DMS79 treated with DMSO at 0.1 percent for 48 hours (cell line): ENCODE measurements around the gene PADI1.
"Not testable (repeated sequence)": the region's sequence is repeated elsewhere in the genome, so short reads cannot be mapped to it uniquely, and the experiment has no call there.

Experiments used
- DNase-seq: peaks from one replicate; lab custom pipeline; 2025; lab: John Stamatoyannopoulos, UW

Gene PADI1

GRCh38 chr1:17241011-17241779 is 36.3 kb downstream of the PADI1 start:
- not testable (repeated sequence) for DNase-seq

GRCh38 chr1:17241780-17242074 is 36.8 kb downstream of the PADI1 start:
- not testable (repeated sequence) for DNase-seq

GRCh38 chr1:17243274-17243673 is 38.3 kb downstream of the PADI1 start:
- DNase-seq, result no peak

- DNase-seq, result peak; percentile 9
Observed at GRCh38 chr1:17244821-17245740, 40.2 kb downstream of the PADI1 start.

- DNase-seq, result no peak
Observed at GRCh38 chr1:17245816-17246325, 40.9 kb downstream of the PADI1 start.

GRCh38 chr1:17246971-17247370 is 42.0 kb downstream of the PADI1 start:
- DNase-seq, result no peak

- no peak for DNase-seq
Observed at GRCh38 chr1:17248781-17249180, 43.9 kb downstream of the PADI1 start, which contains the start of gene PADI3. TSS of gene PADI3 (plus strand) at chr1:17249098. CDS start at chr1:17249138, 40 bp downstream.

GRCh38 chr1:17250601-17251000 is 45.7 kb downstream of the PADI1 start:
- peak; percentile 69 for DNase-seq

- no peak for DNase-seq
Observed at GRCh38 chr1:17251246-17251645, 46.3 kb downstream of the PADI1 start.

- no peak for DNase-seq
Observed at GRCh38 chr1:17251701-17252376, 46.9 kb downstream of the PADI1 start.

GRCh38 chr1:17255336-17255735 is 50.4 kb downstream of the PADI1 start:
- DNase-seq, result no peak

GRCh38 chr1:17258116-17258757 is 53.3 kb downstream of the PADI1 start:
- DNase-seq, result no peak

GRCh38 chr1:17258758-17259130 is 53.8 kb downstream of the PADI1 start:
- no peak for DNase-seq

GRCh38 chr1:17259233-17259873 is 54.4 kb downstream of the PADI1 start:
- no peak for DNase-seq

- DNase-seq, result no peak
Observed at GRCh38 chr1:17260264-17260663, 55.3 kb downstream of the PADI1 start.

GRCh38 chr1:17260738-17261137 is 55.8 kb downstream of the PADI1 start:
- no peak for DNase-seq

GRCh38 chr1:17263936-17264335 is 59.0 kb downstream of the PADI1 start:
- DNase-seq, result no peak

GRCh38 chr1:17264470-17264869 is 59.5 kb downstream of the PADI1 start:
- no peak for DNase-seq

GRCh38 chr1:17265162-17265561 is 60.2 kb downstream of the PADI1 start:
- DNase-seq, result no peak

GRCh38 chr1:17265950-17266349 is 61.0 kb downstream of the PADI1 start:
- DNase-seq, result no peak
